ENCODE data around the gene SPATS2.

SPATS2 gene

DNA sequence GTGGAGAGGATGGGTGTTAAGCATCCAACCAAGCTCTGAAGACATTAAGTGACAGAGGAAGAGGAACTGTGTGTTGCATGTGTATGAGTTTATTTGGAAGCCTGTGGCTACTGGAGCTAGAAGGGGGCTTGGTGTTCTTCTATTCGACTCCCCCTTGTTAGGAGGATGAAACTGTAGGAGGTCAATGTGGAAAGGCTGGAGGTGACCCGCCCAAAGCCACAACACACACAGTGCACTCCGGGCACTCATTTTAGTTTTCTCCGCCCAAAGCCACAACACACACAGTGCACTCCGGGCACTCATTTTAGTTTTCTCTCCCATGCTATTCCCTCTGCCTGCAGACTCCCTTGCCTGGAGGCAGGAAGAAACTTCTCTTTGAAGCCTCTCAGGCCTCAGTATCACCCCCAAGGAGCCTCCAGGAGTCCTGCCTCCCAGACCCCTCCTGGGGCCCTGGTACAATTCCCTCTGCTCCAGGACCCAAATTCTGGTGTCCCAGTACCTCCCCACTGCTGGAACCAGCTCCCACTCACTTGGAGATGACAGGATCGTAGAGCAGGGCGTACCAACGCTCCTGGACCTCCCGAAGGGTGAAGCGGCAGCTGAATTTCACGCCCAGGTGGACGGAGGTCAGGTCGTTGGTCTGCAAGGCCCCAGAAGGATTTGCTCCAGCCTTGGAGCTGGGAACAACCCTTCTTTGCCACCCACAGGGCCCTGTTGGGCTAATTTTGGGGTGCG is 196.9 kb downstream of the SPATS2 start:
- no peaks in the 10 kb centered on the region for H3K9me3 ChIP-seq (ENCODE audit: control insufficient read depth, insufficient read depth, low read length)
- no peak overlapping the region for H3K9ac ChIP-seq (ENCODE audit: low read depth, low read length)
- no peaks in the 10 kb centered on the region; the same call in 1 of the 2 replicates for H3K4me1 ChIP-seq (ENCODE audit: insufficient read depth, low read length)
- H3K36me3 ChIP-seq (ENCODE audit: insufficient read depth, low read length), result peaks cover 21% of the 10 kb centered on the region

GRCh38 chr12:49564686-49565405 is 197.6 kb downstream of the SPATS2 start:
- H3K36me3 ChIP-seq (ENCODE audit: insufficient read depth, low read length), result peaks cover 20% of the 10 kb centered on the region
- no peaks in the 10 kb centered on the region; the same call in 1 of the 2 replicates for H3K4me1 ChIP-seq (ENCODE audit: insufficient read depth, low read length)
- H3K9me3 ChIP-seq (ENCODE audit: control insufficient read depth, insufficient read depth, low read length), result no peaks in the 10 kb centered on the region
- H3K9ac ChIP-seq (ENCODE audit: low read depth, low read length), result no peak overlapping the region

DNA sequence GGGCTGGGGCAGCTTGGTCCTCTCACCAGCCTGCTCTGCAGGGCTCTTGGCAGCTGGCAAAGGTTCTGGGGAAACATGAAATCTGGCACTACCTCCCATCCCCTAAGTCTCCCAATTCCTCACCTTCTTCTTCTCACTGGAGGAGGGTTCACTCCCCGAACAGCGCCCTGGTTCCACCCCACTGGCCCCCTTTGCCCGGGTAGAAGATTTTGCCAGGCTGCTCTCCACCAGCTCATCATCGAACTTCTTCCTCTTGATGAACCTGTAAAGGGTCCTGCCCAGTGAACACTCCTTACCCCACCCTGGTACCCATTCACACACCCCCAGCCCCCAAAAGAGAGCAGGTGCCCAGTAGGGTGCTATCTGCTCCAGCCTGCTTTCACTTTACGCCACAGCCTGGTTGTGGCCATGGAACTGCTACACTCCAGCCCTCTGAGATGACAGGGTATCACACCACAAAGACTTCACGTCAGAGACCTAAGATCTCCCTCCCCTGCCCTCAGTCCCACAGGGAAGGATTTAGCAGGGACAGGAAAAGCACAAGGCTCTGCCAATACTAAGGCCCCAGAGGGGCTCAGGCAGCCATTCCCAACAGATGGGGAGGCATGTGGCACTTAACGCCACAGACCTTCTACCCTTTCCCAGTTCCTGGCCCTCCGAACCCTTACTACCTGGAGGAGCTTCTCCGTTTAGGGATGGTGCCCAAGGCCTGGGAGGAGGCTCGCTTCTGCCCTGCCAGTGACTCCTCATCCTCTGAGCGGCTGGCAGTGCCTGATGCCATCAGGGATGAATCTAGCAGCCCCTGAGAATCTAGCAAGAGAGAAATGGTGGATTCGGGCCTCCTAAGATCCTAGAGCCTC is 198.4 kb downstream of the SPATS2 start:
- H3K9me3 ChIP-seq (ENCODE audit: control insufficient read depth, insufficient read depth, low read length), result no peaks in the 10 kb centered on the region
- peaks cover 17% of the 10 kb centered on the region for H3K36me3 ChIP-seq (ENCODE audit: insufficient read depth, low read length)
- H3K4me1 ChIP-seq (ENCODE audit: insufficient read depth, low read length), result no peaks in the 10 kb centered on the region; the same call in 1 of the 2 replicates
- no peak overlapping the region for H3K9ac ChIP-seq (ENCODE audit: low read depth, low read length)

- Histone ChIP-seq H3K36me3 (ENCODE audit: insufficient read depth, low read length) (peaks cover 17% of the 10 kb centered on the region), H3K9me3 (ENCODE audit: control insufficient read depth, insufficient read depth, low read length) (no peaks in the 10 kb centered on the region), H3K9ac (ENCODE audit: low read depth, low read length) (no peak overlapping the region), H3K4me1 (ENCODE audit: insufficient read depth, low read length) (no peaks in the 10 kb centered on the region; the same call in 1 of the 2 replicates)
Measured at GRCh38 chr12:49566361-49566760, 199.1 kb downstream of the SPATS2 start.

- Histone ChIP-seq H3K9ac (ENCODE audit: low read depth, low read length) (peak overlapping the region; percentile 96), H3K4me1 (ENCODE audit: insufficient read depth, low read length) (no peaks in the 10 kb centered on the region; the same call in 1 of the 2 replicates), H3K36me3 (ENCODE audit: insufficient read depth, low read length) (peaks cover 16% of the 10 kb centered on the region), H3K9me3 (ENCODE audit: control insufficient read depth, insufficient read depth, low read length) (no peaks in the 10 kb centered on the region)
Measured at GRCh38 chr12:49567302-49567610, 200.0 kb downstream of the SPATS2 start.

GRCh38 chr12:49567611-49568441 is 200.6 kb downstream of the SPATS2 start, which contains the start of gene MCRS1:
TSS of gene MCRS1 (minus strand) at chr12:49568142. CDS start at chr12:49566731, 1,411 bp downstream.
- H3K9ac ChIP-seq (ENCODE audit: low read depth, low read length), result peak within 1 kb of the TSS; percentile 96
- H3K36me3 ChIP-seq (ENCODE audit: insufficient read depth, low read length), result peaks cover 10% of the 10 kb centered on the region
- H3K9me3 ChIP-seq (ENCODE audit: control insufficient read depth, insufficient read depth, low read length), result no peaks in the 10 kb centered on the region
- H3K4me1 ChIP-seq (ENCODE audit: insufficient read depth, low read length), result no peaks in the 10 kb centered on the region; the same call in 1 of the 2 replicates

- peak overlapping the region; percentile 96 for H3K9ac ChIP-seq (ENCODE audit: low read depth, low read length)
- peaks cover 9% of the 10 kb centered on the region; the same call in 1 of the 2 replicates for H3K36me3 ChIP-seq (ENCODE audit: insufficient read depth, low read length)
- H3K4me1 ChIP-seq (ENCODE audit: insufficient read depth, low read length), result no peaks in the 10 kb centered on the region; the same call in 1 of the 2 replicates
- no peaks in the 10 kb centered on the region for H3K9me3 ChIP-seq (ENCODE audit: control insufficient read depth, insufficient read depth, low read length)
Measured at GRCh38 chr12:49568442-49569162, 201.3 kb downstream of the SPATS2 start.

All from ES-I3 (cell line).